Gastrocnemius medialis (tissue), 4 donors: ENCODE data around the gene MKNK2. TPM values are rescaled to one million over a fixed set of nuclear protein-coding genes. Genes with fewer than 3 reads are reported as not detected.
A peak's percentile ranks its signal among the peaks of the same experiment; 100 is the strongest.

Source experiments
- ATAC-seq, 2 donors: fragments of 150-250 bp; one replicate each; pipeline ENCODE4 v1.9.1; 2016
- DNase-seq, 2 donors: peaks; one replicate each; pipeline ENCODE4 v3.0.0-alpha.2; 2019
- H3K27ac ChIP-seq, 4 donors: fragments of 200-600 bp; sonication (generic); 1 replicate in 1 of 4; 2 replicates in 3 of 4; pipeline ENCODE4 v1.5.1; 2016 to 2018; ENCODE audit warnings: mild to moderate bottlenecking in 2 of 4, moderate library complexity in 1 of 4
- H3K27me3 ChIP-seq, 3 donors: fragments of 200-600 bp; sonication (generic) in 2 of 3; 1 replicate in 1 of 3; 2 replicates in 2 of 3; pipeline versions ENCODE4 v1.5.1 to v1.6.0; 2016 to 2019; ENCODE audit warnings: mild to moderate bottlenecking in 1 of 3, moderate library complexity in 1 of 3
- H3K36me3 ChIP-seq, 2 donors: fragments of 200-600 bp; sonication (generic) in 1 of 2; one replicate each; pipeline ENCODE4 v1.5.1; 2017 to 2018
- H3K4me1 ChIP-seq, 2 donors: fragments of 200-600 bp; sonication (generic) in 1 of 2; one replicate each; pipeline ENCODE4 v1.5.1; 2016 to 2017; ENCODE audit warnings: mild to moderate bottlenecking in 2 of 2
- H3K4me3 ChIP-seq, 4 donors: fragments of 200-600 bp; sonication (generic) in 3 of 4; 1 replicate in 1 of 4; 2 replicates in 3 of 4; pipeline ENCODE4 v1.5.1; 2016 to 2019; ENCODE audit warnings: mild to moderate bottlenecking in 2 of 4
- H3K9me3 ChIP-seq, 3 donors: fragments of 200-600 bp; sonication (generic) in 2 of 3; 1 replicate in 1 of 3; 2 replicates in 2 of 3; pipeline ENCODE4 v1.5.1; 2016 to 2019
- CTCF ChIP-seq, 5 experiments: fragments of 450-650 bp in 3 of 5; fragments of 200-600 bp in 2 of 5; sonication (generic) in 2 of 5; IDR thresholded peaks in 4 of 5; conservative IDR thresholded peaks in 1 of 5; 1 replicate in 4 of 5; 2 replicates in 1 of 5; pipeline ENCODE4 v1.5.1; 2016 to 2019; ENCODE audit warnings: antibody characterized with exemption in 5 of 5, mild to moderate bottlenecking in 3 of 5, moderate library complexity in 3 of 5
- POLR2A ChIP-seq, 2 donors: fragments of 450-650 bp; IDR thresholded peaks; one replicate each; pipeline ENCODE4 v1.6.1; 2017; ENCODE audit warnings: antibody characterized with exemption in 2 of 2, mild to moderate bottlenecking in 2 of 2, moderate library complexity in 2 of 2
- in situ Hi-C, 4 donors: fragments of 200-750 bp; cut with MboI; loops; one replicate each; pipeline versions ENCODE4 v1.15.0 to v1.8.0; 2017; ENCODE audit warnings: low sequenced_read_pairs in 4 of 4
- intact Hi-C: fragments of 100-400 bp; cut with DNase I; formaldehyde crosslinking; loops from one replicate; pipeline ENCODE4 v1.15.1; 2023; ENCODE audit warnings: low total_unique reads
- total RNA-seq, 4 donors: library from RNA; depleted of rRNA; stranded (reverse); fragments of >200 nt; gene quantifications; one replicate each; pipeline versions ENCODE4 v1.1.0 to v1.2.3, GENCODE V29; 2016

MKNK2 gene
- total RNA-seq, 4 donors from 2014 or later = 1,858 to 2,149 (median 1,965) TPM

GRCh38 chr19:2041433-2041682 is 9.7 kb downstream of the MKNK2 start:
- Histone ChIP-seq H3K9me3 (no peaks in the 10 kb centered on the region), H3K27me3 (no peaks in the 10 kb centered on the region), H3K27ac (peak overlapping the region; percentile 96 to 100 (median 100)), H3K36me3 (peaks cover 0 to 49% of the 10 kb centered on the region in 2 donors), H3K4me1 (peaks cover 55 to 58% of the 10 kb centered on the region in 2 donors), H3K4me3 (peak overlapping the region; percentile 26 to 42 (median 36))
- intact Hi-C loops (no loop called here), in situ Hi-C loops (no loop called here)
- TF ChIP-seq CTCF (IDR thresholded peaks at IDR 0.05 in 4 of 5, conservative IDR thresholded peaks at IDR 0.05 in 1 of 5) (no peak), POLR2A (IDR thresholded peaks at IDR 0.05) (no peak)
- ATAC-seq = no peak
- DNase-seq = peak; percentile 2 to 36

GRCh38 chr19:2040647-2041432 is 10.2 kb downstream of the MKNK2 start:
- Histone ChIP-seq H3K4me3 (peak overlapping the region in 2 of 4 donors; percentile 26 to 39), H3K4me1 (peaks cover 50 to 53% of the 10 kb centered on the region in 2 donors)
- TF ChIP-seq POLR2A (IDR thresholded peaks at IDR 0.05) (no peak), CTCF (IDR thresholded peaks at IDR 0.05 in 4 of 5, conservative IDR thresholded peaks at IDR 0.05 in 1 of 5) (no peak)

GRCh38 chr19:2039959-2040646 is 10.9 kb downstream of the MKNK2 start:
- intact Hi-C loops = no loop called here
- H3K4me3 ChIP-seq = no peak overlapping the region
- peak in 1 of 2 donors; percentile 35 for ATAC-seq
- no peak for TF ChIP-seq CTCF (IDR thresholded peaks at IDR 0.05 in 4 of 5, conservative IDR thresholded peaks at IDR 0.05 in 1 of 5)
- TF ChIP-seq POLR2A (IDR thresholded peaks at IDR 0.05) = peak in 1 of 2 donors; percentile 29
- no peaks in the 10 kb centered on the region for H3K27me3 ChIP-seq
- peaks cover 0 to 6% (median 6%) of the 10 kb centered on the region in 3 donors for H3K9me3 ChIP-seq
- H3K27ac ChIP-seq = peak overlapping the region; percentile 96 to 100 (median 100)
- in situ Hi-C loops = no loop called here
- H3K4me1 ChIP-seq = peaks cover 42 to 46% of the 10 kb centered on the region in 2 donors
- DNase-seq = peak; percentile 8 to 77
- H3K36me3 ChIP-seq = peaks cover 0 to 42% of the 10 kb centered on the region in 2 donors

More at GRCh38 chr19:2040647-2041432, 10.2 kb downstream of the MKNK2 start:
- peak overlapping the region; percentile 96 to 100 (median 100) for H3K27ac ChIP-seq
- peaks cover 0 to 44% of the 10 kb centered on the region in 2 donors for H3K36me3 ChIP-seq
- ATAC-seq (no peak), DNase-seq (peak in 1 of 2 donors; percentile 2)
- intact Hi-C loops = no loop called here
- H3K27me3 ChIP-seq = no peaks in the 10 kb centered on the region
- H3K9me3 ChIP-seq = peaks cover 0 to 2% (median 2%) of the 10 kb centered on the region in 3 donors
- in situ Hi-C loops = no loop called here

GRCh38 chr19:2039089-2039958 is 11.7 kb downstream of the MKNK2 start:
- H3K36me3 ChIP-seq = peaks cover 0 to 42% of the 10 kb centered on the region in 2 donors
- intact Hi-C loops = no loop called here

More at GRCh38 chr19:2039089-2039958, 11.7 kb downstream of the MKNK2 start:
- TF ChIP-seq POLR2A (IDR thresholded peaks at IDR 0.05) (no peak), CTCF (IDR thresholded peaks at IDR 0.05 in 4 of 5, conservative IDR thresholded peaks at IDR 0.05 in 1 of 5) (peak in 1 of 5 experiments; percentile 23)
- ATAC-seq = peak in 1 of 2 donors; percentile 10
- H3K4me1 ChIP-seq = peaks cover 34 to 38% of the 10 kb centered on the region in 2 donors
- H3K9me3 ChIP-seq = peaks cover 0 to 6% (median 6%) of the 10 kb centered on the region in 3 donors
- DNase-seq = peak; percentile 33 to 80
- H3K4me3 ChIP-seq = no peak overlapping the region
- H3K27ac ChIP-seq = peak overlapping the region; percentile 96 to 100 (median 100)
- no peaks in the 10 kb centered on the region for H3K27me3 ChIP-seq
- in situ Hi-C loops = no loop called here
